ENCODE measurements around the gene GLT1D1. TPM values are rescaled to one million over a fixed set of nuclear protein-coding genes. Genes with fewer than 3 reads are reported as not detected.

The GLT1D1 gene
- total RNA-seq, 4 donors from 2014 or later, result 1.0 to 4.9 (median 3.0) TPM

GRCh38 chr12:128867466-128867865 lies 14.2 kb downstream of the GLT1D1 start:
- in situ Hi-C loops (cut with MboI; ENCODE audit: low sequenced_read_pairs in 4 of 4), result no loop called here
- no peaks in the 10 kb centered on the region for H3K36me3 ChIP-seq

GRCh38 chr12:128871516-128871892 lies 18.2 kb downstream of the GLT1D1 start:
- intact Hi-C loops (cut with DNase I; ENCODE audit: low total_unique reads), result no loop called here
- no peak overlapping the region for H3K27ac ChIP-seq
- DNase-seq, result no peak
- no peak overlapping the region for H3K4me3 ChIP-seq
- H3K4me1 ChIP-seq, result no peaks in the 10 kb centered on the region
- no peaks in the 10 kb centered on the region for H3K9me3 ChIP-seq
- no peaks in the 10 kb centered on the region for H3K36me3 ChIP-seq
- in situ Hi-C loops (cut with MboI; ENCODE audit: low sequenced_read_pairs in 4 of 4), result no loop called here
- no peaks in the 10 kb centered on the region for H3K27me3 ChIP-seq
- no peak for ATAC-seq
- no peak for TF ChIP-seq CTCF (IDR thresholded peaks at IDR 0.05 in 4 of 5, conservative IDR thresholded peaks at IDR 0.05 in 1 of 5)
- no peak for TF ChIP-seq POLR2A (IDR thresholded peaks at IDR 0.05)

More at GRCh38 chr12:128867466-128867865, 14.2 kb downstream of the GLT1D1 start:
- DNase-seq, result no peak
- intact Hi-C loops (cut with DNase I; ENCODE audit: low total_unique reads), result no loop called here
- H3K4me3 ChIP-seq, result no peak overlapping the region
- no peak overlapping the region for H3K27ac ChIP-seq
- no peaks in the 10 kb centered on the region for H3K27me3 ChIP-seq
- TF ChIP-seq CTCF (IDR thresholded peaks at IDR 0.05 in 4 of 5, conservative IDR thresholded peaks at IDR 0.05 in 1 of 5) (no peak), POLR2A (IDR thresholded peaks at IDR 0.05) (no peak)
- no peak for ATAC-seq
- H3K9me3 ChIP-seq, result no peaks in the 10 kb centered on the region
- no peaks in the 10 kb centered on the region for H3K4me1 ChIP-seq

DNA sequence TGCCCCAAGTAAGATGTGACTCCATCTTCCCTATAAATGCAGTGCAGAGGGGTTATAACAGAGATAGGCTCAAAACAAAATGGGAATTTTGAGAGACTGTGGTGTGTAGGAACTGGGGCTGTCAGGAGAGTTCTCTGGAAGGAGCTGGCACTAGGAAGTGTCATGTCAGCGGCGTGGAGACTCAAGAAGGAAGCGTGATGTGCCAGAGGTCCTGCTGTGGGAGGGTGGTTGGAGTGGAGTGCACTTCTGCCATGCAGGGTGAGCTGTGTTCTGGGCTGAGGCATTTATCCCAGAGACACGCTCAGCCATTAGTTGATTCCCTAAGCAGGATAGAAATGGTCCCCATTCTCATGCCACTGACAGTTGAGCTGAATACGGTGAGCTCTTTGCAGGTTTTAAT lies 19.0 kb downstream of the GLT1D1 start:
- Histone ChIP-seq H3K36me3 (no peaks in the 10 kb centered on the region), H3K9me3 (no peaks in the 10 kb centered on the region), H3K27me3 (no peaks in the 10 kb centered on the region), H3K4me1 (no peaks in the 10 kb centered on the region), H3K4me3 (no peak overlapping the region), H3K27ac (no peak overlapping the region)
- no peak for ATAC-seq
- in situ Hi-C loops (cut with MboI; ENCODE audit: low sequenced_read_pairs in 4 of 4) (no loop called here), intact Hi-C loops (cut with DNase I; ENCODE audit: low total_unique reads) (no loop called here)
- DNase-seq, result no peak
- TF ChIP-seq POLR2A (IDR thresholded peaks at IDR 0.05), result no peak
- no peak for TF ChIP-seq CTCF (IDR thresholded peaks at IDR 0.05 in 4 of 5, conservative IDR thresholded peaks at IDR 0.05 in 1 of 5)

- no peak overlapping the region for H3K27ac ChIP-seq
- intact Hi-C loops (cut with DNase I; ENCODE audit: low total_unique reads) (no loop called here), in situ Hi-C loops (cut with MboI; ENCODE audit: low sequenced_read_pairs in 4 of 4) (no loop called here)
Observed at GRCh38 chr12:128876559-128876958, 23.3 kb downstream of the GLT1D1 start.

More at GRCh38 chr12:128876559-128876958, 23.3 kb downstream of the GLT1D1 start:
- no peak for TF ChIP-seq POLR2A (IDR thresholded peaks at IDR 0.05)
- TF ChIP-seq CTCF (IDR thresholded peaks at IDR 0.05 in 4 of 5, conservative IDR thresholded peaks at IDR 0.05 in 1 of 5), result no peak
- no peak for DNase-seq
- Histone ChIP-seq H3K27me3 (no peaks in the 10 kb centered on the region), H3K36me3 (no peaks in the 10 kb centered on the region), H3K9me3 (peaks cover 0 to 7% (median 0%) of the 10 kb centered on the region in 3 donors), H3K4me1 (no peaks in the 10 kb centered on the region), H3K4me3 (no peak overlapping the region)
- ATAC-seq, result no peak

Measured in gastrocnemius medialis (tissue), 4 donors.